Activated CD4-positive, alpha-beta T cell treated with anti-CD3 and anti-CD28 coated beads, Interleukin-2, amount 10 ng/mL, durations not matched to agents 7 days and 5 days (primary cell): ENCODE measurements around the gene THEMIS. TPM values are rescaled to one million over a fixed set of nuclear protein-coding genes. Genes with fewer than 3 reads are reported as not detected.
"Not testable (repeated sequence)": the region's sequence is repeated elsewhere in the genome, so short reads cannot be mapped to it uniquely, and the experiment has no call there.

ENCODE experiments used
- CTCF ChIA-PET: fragments of 350-600 bp; sonication (Branson Sonifier 250); formaldehyde crosslinking; loops from one replicate; lab custom pipeline; 2021; ENCODE audit warnings: antibody characterized with exemption; lab: Charles Lee
- POLR2A ChIA-PET: fragments of 350-600 bp; sonication (Branson Sonifier 250); formaldehyde crosslinking; loops from one replicate; lab custom pipeline; 2021; ENCODE audit warnings: antibody characterized with exemption; lab: Charles Lee
- DNase-seq: peaks from one replicate; pipeline ENCODE4 v3.0.0-alpha.2; 2020
- H3K27ac Mint-ChIP-seq: one replicate; pipeline ENCODE4 v1.8.0; 2021; ENCODE audit warnings: mild to moderate bottlenecking, moderate library complexity, mixed read lengths
- H3K27me3 Mint-ChIP-seq: one replicate; pipeline ENCODE4 v1.8.0; 2021; ENCODE audit warnings: mixed read lengths
- H3K36me3 Mint-ChIP-seq: one replicate; pipeline ENCODE4 v1.8.0; 2021; ENCODE audit warnings: low read depth, mixed read lengths
- H3K4me1 Mint-ChIP-seq: one replicate; pipeline ENCODE4 v1.8.0; 2021; ENCODE audit warnings: mixed read lengths
- H3K4me3 Mint-ChIP-seq: one replicate; pipeline ENCODE4 v1.8.0; 2021; ENCODE audit warnings: mild to moderate bottlenecking, moderate library complexity, mixed read lengths
- H3K9me3 Mint-ChIP-seq: one replicate; pipeline ENCODE4 v1.8.0; 2021; ENCODE audit warnings: mixed read lengths
- total RNA-seq, 2 experiments: library from RNA; stranded (reverse); gene quantifications; one replicate each; pipeline ENCODE4 v1.2.3, GENCODE V29; 2021

THEMIS gene
- total RNA-seq, 2 experiments from 2014 or later, result 89.2 to 101 TPM

DNA sequence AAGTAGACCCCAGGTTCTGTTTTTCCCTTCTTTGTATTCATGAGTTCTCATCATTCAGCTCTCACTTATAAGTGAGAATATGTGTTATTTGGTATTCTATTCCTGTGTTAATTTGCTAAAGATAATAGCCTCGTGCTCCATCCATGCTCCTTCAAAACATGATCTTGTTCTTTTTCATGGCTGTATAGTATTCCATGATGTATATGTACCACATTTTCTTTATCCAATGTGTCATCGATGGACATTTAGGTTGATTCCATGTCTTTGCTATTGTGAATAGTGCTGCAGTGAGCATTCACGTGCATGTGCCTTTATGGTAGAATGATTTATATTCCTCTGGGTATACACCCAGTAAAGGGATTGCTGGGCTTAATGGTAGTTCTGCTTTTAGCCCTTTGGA, 213.4 kb downstream of the THEMIS start:
- CTCF ChIA-PET, H3K9me3 Mint-ChIP-seq, H3K4me1 Mint-ChIP-seq, H3K27me3 Mint-ChIP-seq, DNase-seq, H3K27ac Mint-ChIP-seq, H3K4me3 Mint-ChIP-seq, POLR2A ChIA-PET: not testable (repeated sequence)
- H3K36me3 Mint-ChIP-seq, result peaks cover 39% of the 10 kb centered on the region

DNA sequence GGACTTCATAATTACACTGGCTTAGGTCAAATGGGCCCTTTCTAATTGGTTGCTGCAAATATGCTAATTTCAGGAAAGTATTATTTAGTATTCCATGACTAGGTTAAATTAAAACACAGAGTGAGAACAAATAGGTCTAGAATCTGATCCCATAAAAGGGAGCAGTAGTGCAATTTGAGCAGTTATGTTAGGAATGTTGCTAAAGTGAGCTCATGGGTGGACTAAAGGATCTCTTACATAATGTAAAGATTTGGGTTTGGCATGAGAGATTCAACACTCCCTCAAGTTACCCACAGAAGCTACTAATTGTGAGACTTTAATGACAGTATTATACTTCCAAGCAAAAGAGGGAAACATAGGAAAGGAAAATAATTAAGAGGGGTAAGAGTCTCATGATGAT, 214.8 kb downstream of the THEMIS start:
- H3K9me3 Mint-ChIP-seq, result peaks cover 9% of the 10 kb centered on the region
- CTCF ChIA-PET, result no interaction called here

DNA sequence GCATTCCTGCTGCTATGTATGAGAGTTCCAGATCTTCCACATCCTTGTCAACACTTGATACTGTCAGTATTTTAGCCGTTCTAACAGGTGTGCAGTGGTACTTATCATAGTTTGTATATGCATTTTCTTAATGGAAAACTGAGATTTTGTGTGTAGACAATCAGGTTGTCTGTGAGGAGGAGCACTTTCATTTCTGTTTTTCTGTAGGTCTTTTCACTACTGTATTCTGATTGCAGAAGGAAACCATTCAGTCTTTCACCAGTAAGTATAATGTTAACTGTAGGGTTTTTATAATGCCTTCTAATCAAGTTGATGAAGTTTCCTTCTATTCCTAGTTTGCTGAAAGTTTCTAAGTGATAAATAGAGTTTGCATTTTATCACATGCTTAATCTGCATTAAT, 216.4 kb downstream of the THEMIS start:
- Mint-ChIP-seq H3K9me3 (peaks cover 9% of the 10 kb centered on the region), H3K27ac (no peak overlapping the region), H3K27me3 (no peaks in the 10 kb centered on the region), H3K4me1 (no peaks in the 10 kb centered on the region), H3K36me3 (peaks cover 24% of the 10 kb centered on the region), H3K4me3 (no peak overlapping the region)
- CTCF ChIA-PET, result no interaction called here
- no peak for DNase-seq
- POLR2A ChIA-PET, result no interaction called here

More for the DNA sequence above, 214.8 kb downstream of the THEMIS start:
- H3K4me1 Mint-ChIP-seq, result no peaks in the 10 kb centered on the region
- POLR2A ChIA-PET, result no interaction called here
- H3K4me3 Mint-ChIP-seq, result no peak overlapping the region
- peaks cover 33% of the 10 kb centered on the region for H3K36me3 Mint-ChIP-seq
- no peak overlapping the region for H3K27ac Mint-ChIP-seq
- H3K27me3 Mint-ChIP-seq, result no peaks in the 10 kb centered on the region
- no peak for DNase-seq
